Lower lobe of right lung (tissue), 2 donors: ENCODE results near the gene NPBWR2. TPM values are rescaled to one million over a fixed set of nuclear protein-coding genes. Genes with fewer than 3 reads are reported as not detected.
A peak's percentile ranks its signal among the peaks of the same experiment; 100 is the strongest.

Experiments used
- ATAC-seq, 2 donors: fragments of 200-7000 bp; cut with Tn5 transposase; one replicate each; pipeline ENCODE4 v1.9.1; 2020 to 2022; ENCODE audit warnings: mild to moderate bottlenecking in 2 of 2, moderate library complexity in 2 of 2
- DNase-seq: peaks from one replicate; pipeline ENCODE4 v3.0.0-alpha.2; 2020
- H3K27ac ChIP-seq: fragments of 200-600 bp; one replicate; pipeline ENCODE4 v1.8.0; 2022
- H3K27me3 ChIP-seq: fragments of 200-600 bp; one replicate; pipeline ENCODE4 v1.8.0; 2022; ENCODE audit warnings: low read depth
- H3K36me3 ChIP-seq: fragments of 200-600 bp; one replicate; pipeline ENCODE4 v1.8.0; 2022; ENCODE audit warnings: mild to moderate bottlenecking
- H3K4me1 ChIP-seq: fragments of 200-600 bp; one replicate; pipeline ENCODE4 v1.8.0; 2022
- H3K4me3 ChIP-seq: fragments of 200-600 bp; one replicate; pipeline ENCODE4 v1.8.0; 2022; ENCODE audit warnings: mild to moderate bottlenecking
- H3K9me3 ChIP-seq: fragments of 200-600 bp; one replicate; pipeline ENCODE4 v1.8.0; 2022
- CTCF ChIP-seq: fragments of 200-600 bp; IDR thresholded peaks from one replicate; pipeline ENCODE4 v1.8.0; 2022; ENCODE audit warnings: antibody characterized with exemption, mild to moderate bottlenecking
- intact Hi-C: fragments of 100-400 bp; cut with DNase I; formaldehyde crosslinking; loops from one replicate; pipeline ENCODE4 v1.11.0; 2022
- total RNA-seq: library from RNA; stranded (reverse); fragmentation: NEBNext Ultra II Directional; extraction: Animal tissue kit (Norgen Biotek cat#: 25700); gene quantifications from one replicate; pipeline ENCODE4 v1.2.1, GENCODE V29; 2021
- donor health status: DM: no; HTN: yes; CAD: no; lungs with severe emphysema.

NPBWR2 gene
- total RNA-seq, 1 donor from 2014 or later, result not detected

GRCh38 chr20:64086801-64087200 is 20.6 kb downstream of the NPBWR2 start:
- H3K4me3 ChIP-seq, result no peak overlapping the region
- no peak for TF ChIP-seq CTCF
- ATAC-seq, result no peak
- DNase-seq, result no peak
- H3K9me3 ChIP-seq, result no peaks in the 10 kb centered on the region
- H3K27ac ChIP-seq, result no peak overlapping the region
- peaks cover 29% of the 10 kb centered on the region for H3K27me3 ChIP-seq
- H3K36me3 ChIP-seq, result no peaks in the 10 kb centered on the region
- intact Hi-C loops, result no loop called here
- H3K4me1 ChIP-seq, result peaks cover 27% of the 10 kb centered on the region

- Histone ChIP-seq H3K36me3 (no peaks in the 10 kb centered on the region), H3K27me3 (peaks cover 29% of the 10 kb centered on the region), H3K9me3 (no peaks in the 10 kb centered on the region), H3K4me3 (no peak overlapping the region), H3K27ac (no peak overlapping the region), H3K4me1 (peaks cover 27% of the 10 kb centered on the region)
- ATAC-seq (no peak), DNase-seq (no peak)
- TF ChIP-seq CTCF, result no peak
- intact Hi-C loops, result no loop called here
Observed at GRCh38 chr20:64084685-64085152, 22.6 kb downstream of the NPBWR2 start.

GRCh38 chr20:64083804-64084684 is 23.3 kb downstream of the NPBWR2 start, which contains the start of gene LKAAEAR1:
TSS of gene LKAAEAR1 (minus strand) at chr20:64084398. CDS start at chr20:64084219, 179 bp downstream.
- Histone ChIP-seq H3K27ac (no peak within 1 kb of the TSS), H3K9me3 (no peaks in the 10 kb centered on the region), H3K27me3 (peaks cover 29% of the 10 kb centered on the region), H3K4me3 (peak within 1 kb of the TSS; percentile 60), H3K4me1 (peaks cover 29% of the 10 kb centered on the region), H3K36me3 (no peaks in the 10 kb centered on the region)
- no peak for DNase-seq
- no peak for TF ChIP-seq CTCF
- intact Hi-C loops, result no loop called here
- ATAC-seq, result no peak

- H3K4me1 ChIP-seq, result peaks cover 35% of the 10 kb centered on the region
- intact Hi-C loops, result no loop called here
- peak overlapping the region; percentile 60 for H3K4me3 ChIP-seq
- ATAC-seq (peak; percentile 52 to 63), DNase-seq (peak; percentile 88)
- no peak overlapping the region for H3K27ac ChIP-seq
- peaks cover 29% of the 10 kb centered on the region for H3K27me3 ChIP-seq
- no peaks in the 10 kb centered on the region for H3K36me3 ChIP-seq
- H3K9me3 ChIP-seq, result no peaks in the 10 kb centered on the region
- TF ChIP-seq CTCF, result peak; percentile 72
Observed at GRCh38 chr20:64083378-64083803, 24.0 kb downstream of the NPBWR2 start.

- no peak for TF ChIP-seq CTCF
- Histone ChIP-seq H3K36me3 (no peaks in the 10 kb centered on the region), H3K27ac (no peak overlapping the region), H3K27me3 (peaks cover 29% of the 10 kb centered on the region), H3K9me3 (no peaks in the 10 kb centered on the region), H3K4me3 (peak overlapping the region; percentile 60), H3K4me1 (peaks cover 40% of the 10 kb centered on the region)
- DNase-seq (no peak), ATAC-seq (no peak)
- intact Hi-C loops, result no loop called here
Observed at GRCh38 chr20:64082820-64083377, 24.5 kb downstream of the NPBWR2 start.
